Kidney (tissue), 14 donors: ENCODE measurements around the gene CDK12. TPM values are rescaled to one million over a fixed set of nuclear protein-coding genes. Genes with fewer than 3 reads are reported as not detected.

Experiments
- DNase-seq, 5 donors: peaks; one replicate each; pipeline ENCODE4 v3.0.0-alpha.2; 2013 to 2020
- FAIRE-seq: peaks from 2 replicates; lab custom pipeline; 2012; peaks lifted over from hg19 to GRCh38; lab: Jason Lieb, UNC
- H3K27ac ChIP-seq, 2 donors: one replicate each; pipeline ENCODE4 v1.7.0; 2013; ENCODE audit warnings: low read depth in 2 of 2, low read length in 2 of 2, inconsistent platforms in 1 of 2
- H3K27me3 ChIP-seq: one replicate; pipeline ENCODE4 v1.7.1; 2013; ENCODE audit warnings: low read length, inconsistent platforms; ENCODE audit not compliant: control insufficient read depth, insufficient read depth
- H3K36me3 ChIP-seq, 3 donors: one replicate each; pipeline versions ENCODE4 v1.7.0 to v1.7.1; 2013; ENCODE audit warnings: low read length in 3 of 3, control low read depth in 1 of 3, inconsistent platforms in 1 of 3; ENCODE audit not compliant: insufficient read depth in 3 of 3, control insufficient read depth in 2 of 3
- H3K4me1 ChIP-seq, 3 donors: one replicate each; pipeline versions ENCODE4 v1.7.0 to v1.7.1; 2013; ENCODE audit warnings: low read length in 3 of 3, inconsistent platforms in 1 of 3, low read depth in 1 of 3; ENCODE audit not compliant: control insufficient read depth in 2 of 3, insufficient read depth in 2 of 3
- H3K4me3 ChIP-seq, 3 donors: one replicate each; pipeline versions ENCODE4 v1.7.0 to v1.8.1; 2013; ENCODE audit warnings: low read length in 3 of 3, control low read depth in 1 of 3, inconsistent platforms in 1 of 3
- H3K9ac ChIP-seq, 3 donors: one replicate each; pipeline versions ENCODE4 v1.7.0 to v1.7.1; 2013; ENCODE audit warnings: low read length in 3 of 3, control low read depth in 1 of 3, inconsistent platforms in 1 of 3
- H3K9me3 ChIP-seq, 3 donors: one replicate each; pipeline versions ENCODE4 v1.7.0 to v1.7.1; 2013; ENCODE audit warnings: low read length in 3 of 3, control low read depth in 1 of 3, inconsistent platforms in 1 of 3; ENCODE audit not compliant: control insufficient read depth in 2 of 3, insufficient read depth in 1 of 3
- CTCF ChIP-seq: IDR thresholded peaks from 3 replicates; pipeline ENCODE4 v1.5.1; 2012; ENCODE audit warnings: mild to moderate bottlenecking, moderate library complexity, borderline replicate concordance; ENCODE audit not compliant: insufficient read depth; ENCODE audit errors: extremely low read depth
- intact Hi-C: fragments of 100-400 bp; cut with DNase I; formaldehyde crosslinking; loops from one replicate; pipeline ENCODE4 v1.11.1; 2022
- polyA plus RNA-seq: library from polyadenylated mRNA; stranded (reverse); fragments of 350-450 nt; fragmentation: Illumina TruSeq; extraction: RNeasy Lipid Tissue Mini Kit (QIAGEN cat#74804); gene quantifications from one replicate; pipeline ENCODE4 v1.2.3, GENCODE V29; 2014; ENCODE audit warnings: low read depth, low replicate concordance; ENCODE audit not compliant: insufficient read depth
- total RNA-seq: library from RNA; stranded (reverse); fragmentation: NEBNext Ultra II Directional; extraction: Animal tissue kit (Norgen Biotek cat#: 25700); gene quantifications from one replicate; pipeline ENCODE4 v1.2.1, GENCODE V29; 2021
- donor health status: control.
- donor health status: control.
- donor health status: control.
- donor health status: control.
- donor health status: control.
- donor health status: DM: yes; HTN: yes; CAD: no.
- donor health status: Normal renal cell carcinoma (clear cell type).

Gene CDK12
- total and polyA plus RNA-seq, 2 donors from 2014 or later, result 5.6 to 55.3 TPM

- H3K36me3 ChIP-seq, result peaks cover 3 to 14% (median 9%) of the 10 kb centered on the region in 3 donors
- FAIRE-seq, result no peak
These were observed 107.8 kb downstream of the CDK12 start for GRCh38 chr17:39569126-39569525.

GRCh38 chr17:39572121-39572520 is 110.8 kb downstream of the CDK12 start:
- Histone ChIP-seq H3K27ac (no peak overlapping the region), H3K9ac (no peak overlapping the region), H3K9me3 (peaks cover 0 to 5% (median 0%) of the 10 kb centered on the region in 3 donors), H3K27me3 (no peaks in the 10 kb centered on the region), H3K4me3 (no peak overlapping the region), H3K4me1 (peaks cover 0 to 4% (median 0%) of the 10 kb centered on the region in 3 donors), H3K36me3 (peaks cover 3 to 11% (median 5%) of the 10 kb centered on the region in 3 donors)
- intact Hi-C loops, result no loop called here
- no peak for FAIRE-seq
- no peak for DNase-seq
- no peak for TF ChIP-seq CTCF

More at GRCh38 chr17:39569126-39569525, 107.8 kb downstream of the CDK12 start:
- Histone ChIP-seq H3K4me3 (no peak overlapping the region), H3K27me3 (no peaks in the 10 kb centered on the region), H3K9ac (no peak overlapping the region), H3K4me1 (peaks cover 0 to 3% (median 0%) of the 10 kb centered on the region in 3 donors), H3K27ac (no peak overlapping the region), H3K9me3 (peaks cover 0 to 5% (median 0%) of the 10 kb centered on the region in 3 donors)
- intact Hi-C loops, result no loop called here
- TF ChIP-seq CTCF, result no peak
- no peak for DNase-seq

GRCh38 chr17:39573447-39574298 is 112.4 kb downstream of the CDK12 start:
- DNase-seq (peak; percentile 72 to 87 (median 84)), FAIRE-seq (no peak)
- H3K9ac ChIP-seq, result peak overlapping the region in 1 of 3 donors; percentile 37
- H3K4me1 ChIP-seq, result peaks cover 0 to 4% (median 0%) of the 10 kb centered on the region in 3 donors
- TF ChIP-seq CTCF, result no peak
- intact Hi-C loops, result no loop called here
- H3K27ac ChIP-seq, result peak overlapping the region; percentile 32 to 63
- peaks cover 3 to 6% (median 5%) of the 10 kb centered on the region in 3 donors for H3K36me3 ChIP-seq
- H3K27me3 ChIP-seq, result no peaks in the 10 kb centered on the region
- peaks cover 0 to 5% (median 0%) of the 10 kb centered on the region in 3 donors for H3K9me3 ChIP-seq
- peak overlapping the region; percentile 60 to 70 (median 62) for H3K4me3 ChIP-seq
